HG02938 (cell line): ENCODE results near the gene SERPINB11.
"Not testable (repeated sequence)": the region's sequence is repeated elsewhere in the genome, so short reads cannot be mapped to it uniquely, and the experiment has no call there.

ENCODE experiments used
- ATAC-seq: cut with Tn5 transposase; IDR thresholded peaks from one replicate; pipeline ENCODE4 v1.9.1; 2021; ENCODE audit warnings: mild to moderate bottlenecking, moderate library complexity; ENCODE audit not compliant: unreplicated experiment

The SERPINB11 gene

GRCh38 chr18:63725682-63726480, 23.1 kb downstream of the SERPINB11 start:
- no peak for ATAC-seq

GRCh38 chr18:63730773-63731172, 28.0 kb downstream of the SERPINB11 start:
- ATAC-seq: no peak

GRCh38 chr18:63731215-63731614, 28.5 kb downstream of the SERPINB11 start:
- ATAC-seq: no peak

GRCh38 chr18:63736876-63737275, 34.1 kb downstream of the SERPINB11 start:
- no peak for ATAC-seq

GRCh38 chr18:63741769-63742168, 39.0 kb downstream of the SERPINB11 start:
- ATAC-seq: no peak

- no peak for ATAC-seq
Measured at GRCh38 chr18:63747006-63747405, 44.2 kb downstream of the SERPINB11 start.

- no peak for ATAC-seq
Measured at GRCh38 chr18:63749489-63749888, 46.7 kb downstream of the SERPINB11 start.

GRCh38 chr18:63752636-63753035, 49.9 kb downstream of the SERPINB11 start:
- no peak for ATAC-seq

GRCh38 chr18:63753676-63754075, 50.9 kb downstream of the SERPINB11 start:
- no peak for ATAC-seq

- ATAC-seq: no peak
Measured at GRCh38 chr18:63757541-63757940, 54.8 kb downstream of the SERPINB11 start.

GRCh38 chr18:63758615-63759240, 56.0 kb downstream of the SERPINB11 start:
- ATAC-seq: no peak

GRCh38 chr18:63759786-63760185, 57.0 kb downstream of the SERPINB11 start:
- not testable (repeated sequence) for ATAC-seq

- ATAC-seq: no peak
Measured at GRCh38 chr18:63762518-63762917, 59.8 kb downstream of the SERPINB11 start.

- ATAC-seq: no peak
Measured at GRCh38 chr18:63763831-63764600, 61.3 kb downstream of the SERPINB11 start.

GRCh38 chr18:63765837-63766236, 63.1 kb downstream of the SERPINB11 start:
- ATAC-seq: no peak
